MM.1S (cell line): Measurements from ENCODE around the gene LARGE1.
A peak's percentile ranks its signal among the peaks of the same experiment; 100 is the strongest.

Experiments
- DNase-seq: peaks from one replicate; pipeline ENCODE4 v3.0.0-alpha.2; 2015
- H2AFZ ChIP-seq: fragments of 300-600 bp; sonication (generic); 2 replicates; pipeline ENCODE4 v1.6.0; 2016; ENCODE audit warnings: antibody characterized with exemption, low read length
- H3F3A ChIP-seq: fragments of 300-600 bp; sonication (generic); 2 replicates; pipeline ENCODE4 v1.6.1; 2016; ENCODE audit warnings: mild to moderate bottlenecking, antibody characterized with exemption, low read length, moderate library complexity, mixed read lengths; ENCODE audit not compliant: insufficient read depth
- H3K27ac ChIP-seq: fragments of 300-600 bp; sonication (generic); 2 replicates; pipeline ENCODE4 v1.5.1; 2016; ENCODE audit warnings: mild to moderate bottlenecking, low read length
- H3K27me3 ChIP-seq: fragments of 300-600 bp; sonication (generic); replicated peaks from 2 replicates; pipeline ENCODE4 v1.6.0; 2016; ENCODE audit warnings: low read length; ENCODE audit not compliant: insufficient read depth
- H3K36me3 ChIP-seq: fragments of 300-600 bp; sonication (generic); replicated peaks from 2 replicates; pipeline ENCODE4 v1.6.1; 2016; ENCODE audit warnings: mild to moderate bottlenecking, low read length, mixed read lengths; ENCODE audit not compliant: insufficient read depth
- H3K4me1 ChIP-seq: fragments of 300-600 bp; sonication (generic); 2 replicates; pipeline ENCODE4 v1.6.1; 2016; ENCODE audit warnings: low read length, mixed read lengths
- H3K4me2 ChIP-seq: fragments of 300-600 bp; sonication (generic); 2 replicates; pipeline ENCODE4 v1.6.0; 2016; ENCODE audit warnings: low read depth, low read length
- H3K4me3 ChIP-seq: fragments of 300-600 bp; sonication (generic); 2 replicates; pipeline ENCODE4 v1.5.1; 2016; ENCODE audit warnings: low read length, mixed read lengths
- H3K79me2 ChIP-seq: fragments of 300-600 bp; sonication (generic); 2 replicates; pipeline ENCODE4 v1.6.1; 2016; ENCODE audit warnings: mixed run types, low read length, mixed read lengths
- H3K9ac ChIP-seq: fragments of 300-600 bp; sonication (generic); 2 replicates; pipeline ENCODE4 v1.6.1; 2016; ENCODE audit warnings: low read length, mixed read lengths
- H3K9me2 ChIP-seq: fragments of 300-600 bp; sonication (generic); replicated peaks from 2 replicates; pipeline ENCODE4 v1.6.1; 2016; ENCODE audit warnings: mild to moderate bottlenecking, low read length, mixed read lengths; ENCODE audit not compliant: insufficient read depth
- H3K9me3 ChIP-seq: fragments of 300-600 bp; sonication (generic); replicated peaks from 2 replicates; pipeline ENCODE4 v1.6.1; 2016; ENCODE audit warnings: mild to moderate bottlenecking, low read length, mixed read lengths; ENCODE audit not compliant: insufficient read depth
- H4K20me1 ChIP-seq: fragments of 300-600 bp; sonication (generic); 2 replicates; pipeline ENCODE4 v1.6.1; 2016; ENCODE audit warnings: mild to moderate bottlenecking, low read length, moderate library complexity, mixed read lengths; ENCODE audit not compliant: insufficient read depth
- CTCF ChIP-seq: fragments of 300-600 bp; sonication (generic); IDR thresholded peaks from 2 replicates; pipeline ENCODE4 v1.5.1; 2016; ENCODE audit warnings: antibody characterized with exemption, low read length, mixed read lengths
- EZH2 ChIP-seq: fragments of 300-600 bp; sonication (generic); optimal IDR thresholded peaks from 2 replicates; pipeline ENCODE3; 2017; ENCODE audit warnings: low read depth, mild to moderate bottlenecking, antibody characterized with exemption, low read length, mixed read lengths
- EZH2phosphoT487 ChIP-seq: fragments of 300-600 bp; sonication (generic); IDR thresholded peaks from 2 replicates; pipeline ENCODE4 v1.6.1; 2018; ENCODE audit warnings: antibody characterized with exemption, low read length

LARGE1 gene

GRCh38 chr22:33922349-33922681, 2.0 kb upstream of the LARGE1 start:
- Histone ChIP-seq H3K4me3 (peak overlapping the region; percentile 90), H2AFZ (peak overlapping the region; percentile 68), H3F3A (peaks cover 26% of the 10 kb centered on the region), H3K27ac (peak overlapping the region; percentile 28; the same call in 1 of the 2 replicates), H3K9ac (peak overlapping the region; percentile 46), H3K27me3 (0 out of 2 replicates have a peak, but pooled peaks cover 6% of the 10 kb centered on the region), H3K9me2 (no peaks in the 10 kb centered on the region), H3K4me2 (peak overlapping the region; percentile 95), H3K79me2 (peaks cover 29% of the 10 kb centered on the region), H3K4me1 (peaks cover 21% of the 10 kb centered on the region), H3K9me3 (no peaks in the 10 kb centered on the region), H3K36me3 (no peaks in the 10 kb centered on the region), H4K20me1 (peaks cover 5% of the 10 kb centered on the region)
- TF ChIP-seq EZH2phosphoT487 (no peak), EZH2 (no peak)
- peak; percentile 31 for DNase-seq

GRCh38 chr22:33921525-33922348, 1.5 kb upstream of the LARGE1 start:
- H3K9me2 ChIP-seq, result no peaks in the 10 kb centered on the region
- peak overlapping the region; percentile 57; the same call in 1 of the 2 replicates for H3K27ac ChIP-seq
- peak overlapping the region; percentile 69 for H3K9ac ChIP-seq
- peaks cover 26% of the 10 kb centered on the region for H3F3A ChIP-seq
- H3K4me3 ChIP-seq, result peak overlapping the region; percentile 90
- H3K4me1 ChIP-seq, result peaks cover 26% of the 10 kb centered on the region
- H4K20me1 ChIP-seq, result peaks cover 11% of the 10 kb centered on the region
- H3K36me3 ChIP-seq, result no peaks in the 10 kb centered on the region
- peaks cover 35% of the 10 kb centered on the region for H3K79me2 ChIP-seq
- peak; percentile 65 for DNase-seq
- H2AFZ ChIP-seq, result peak overlapping the region; percentile 98
- H3K4me2 ChIP-seq, result peak overlapping the region; percentile 99
- 0 out of 2 replicates have a peak, but pooled peaks cover 6% of the 10 kb centered on the region for H3K27me3 ChIP-seq
- H3K9me3 ChIP-seq, result no peaks in the 10 kb centered on the region
- TF ChIP-seq CTCF (no peak), EZH2 (no peak), EZH2phosphoT487 (no peak)

GRCh38 chr22:33920927-33921524, 750 bp upstream of the LARGE1 start:
- Histone ChIP-seq H2AFZ (peak overlapping the region; percentile 98), H3K4me2 (peak overlapping the region; percentile 99), H3K27me3 (0 out of 2 replicates have a peak, but pooled peaks cover 6% of the 10 kb centered on the region)

More at GRCh38 chr22:33920927-33921524, 750 bp upstream of the LARGE1 start:
- peaks cover 42% of the 10 kb centered on the region for H3K79me2 ChIP-seq
- H3F3A ChIP-seq, result peaks cover 26% of the 10 kb centered on the region
- peaks cover 11% of the 10 kb centered on the region for H4K20me1 ChIP-seq
- H3K4me1 ChIP-seq, result peaks cover 26% of the 10 kb centered on the region
- no peaks in the 10 kb centered on the region for H3K36me3 ChIP-seq
- H3K9ac ChIP-seq, result peak overlapping the region; percentile 69
- H3K9me2 ChIP-seq, result no peaks in the 10 kb centered on the region
- no peak for TF ChIP-seq EZH2phosphoT487
- TF ChIP-seq EZH2, result no peak
- TF ChIP-seq CTCF, result no peak
- H3K9me3 ChIP-seq, result no peaks in the 10 kb centered on the region
- peak; percentile 97 for DNase-seq
- peak overlapping the region; percentile 57; the same call in 1 of the 2 replicates for H3K27ac ChIP-seq
- peak overlapping the region; percentile 90 for H3K4me3 ChIP-seq
